Panc1 (cell line): ENCODE results near the gene PCIF1. TPM values are rescaled to one million over a fixed set of nuclear protein-coding genes. Genes with fewer than 3 reads are reported as not detected.
A peak's percentile ranks its signal among the peaks of the same experiment; 100 is the strongest.

Source experiments
- ATAC-seq: fragments of 200-7000 bp; cut with Tn5 transposase; 2 replicates; pipeline ENCODE4 v1.9.1; 2020; ENCODE audit warnings: mild to moderate bottlenecking, moderate library complexity
- BruUV-seq: library from RNA; stranded (reverse); fragments of 400-500 nt; replicated peaks from 2 replicates; lab custom pipeline; 2021; lab: Mats Ljungman, UMichigan
- CTCF ChIA-PET: fragments of 300-600 bp; sonication (Branson Sonifier 250); formaldehyde crosslinking; loops from one replicate; lab custom pipeline; 2022; ENCODE audit warnings: antibody characterized with exemption; lab: Charles Lee
- POLR2A ChIA-PET: fragments of 300-600 bp; sonication (Branson Sonifier 250); formaldehyde crosslinking; loops from one replicate; lab custom pipeline; 2022; ENCODE audit warnings: antibody characterized with exemption; lab: Charles Lee
- DNase-seq: peaks from one replicate; pipeline ENCODE4 v3.0.0-alpha.2; 2010; ENCODE audit warnings: low read depth, low spot score
- H3K27ac ChIP-seq: 2 replicates; pipeline ENCODE4 v1.5.1; 2011; ENCODE audit warnings: mild to moderate bottlenecking, low read length, inconsistent platforms
- H3K27me3 ChIP-seq: fragments of 200-500 bp; sonication (Bioruptor generic); 2 replicates; pipeline ENCODE4 v1.6.0; 2014; ENCODE audit warnings: low read length, inconsistent platforms; ENCODE audit not compliant: control insufficient read depth, insufficient read depth
- H3K36me3 ChIP-seq: fragments of 200-500 bp; sonication (Bioruptor generic); 2 replicates; pipeline ENCODE4 v1.5.1; 2014; ENCODE audit warnings: inconsistent platforms, mild to moderate bottlenecking, low read length, moderate library complexity; ENCODE audit not compliant: control insufficient read depth, insufficient read depth
- H3K4me1 ChIP-seq: 2 replicates; pipeline ENCODE4 v1.5.1; 2011; ENCODE audit warnings: inconsistent platforms, mild to moderate bottlenecking, low read length, moderate library complexity; ENCODE audit not compliant: control insufficient read depth, insufficient read depth
- H3K4me3 ChIP-seq, 2 experiments: 2 replicates each; pipeline ENCODE4 v1.5.1; 2011 to 2012; ENCODE audit warnings: low read depth in 2 of 2, low read length in 2 of 2, mild to moderate bottlenecking in 2 of 2, inconsistent platforms in 1 of 2, moderate library complexity in 1 of 2
- H3K9me3 ChIP-seq: fragments of 200-500 bp; sonication (Bioruptor generic); 2 replicates; pipeline ENCODE4 v1.5.1; 2014; ENCODE audit warnings: low read depth, mild to moderate bottlenecking, inconsistent platforms, low read length, moderate library complexity; ENCODE audit not compliant: control insufficient read depth, insufficient read depth
- POLR2AphosphoS5 ChIP-seq: IDR thresholded peaks from 2 replicates; pipeline ENCODE4 v1.6.1; 2012; ENCODE audit warnings: mild to moderate bottlenecking, low read depth, low read length, moderate library complexity
- SIN3A ChIP-seq: IDR thresholded peaks from 2 replicates; pipeline ENCODE4 v1.6.1; 2012; ENCODE audit warnings: low read depth, mild to moderate bottlenecking, low read length, moderate library complexity, borderline replicate concordance; ENCODE audit not compliant: insufficient read depth
- TCF7L2 ChIP-seq: IDR thresholded peaks from 2 replicates; pipeline ENCODE4 v1.6.1; 2011; ENCODE audit warnings: mild to moderate bottlenecking, low read depth, low read length, inconsistent platforms
- in situ Hi-C: cut with HindIII; loops from 2 replicates; pipeline ENCODE4 v1.10.0; 2016; ENCODE audit warnings: low sequenced_read_pairs, low pct_unique_long_range_greater_than_20kb
- intact Hi-C: fragments of 100-400 bp; cut with micrococcal nuclease; formaldehyde crosslinking; loops from one replicate; pipeline ENCODE4 v1.10.0; 2022; ENCODE audit not compliant: unreplicated experiment
- total RNA-seq: library from RNA; stranded (reverse); gene quantifications from one replicate; pipeline ENCODE4 v1.2.1, GENCODE V29; 2021; ENCODE audit not compliant: unreplicated experiment
- TF ChIP-seq, protein P1 (sequence below), 2 experiments: IDR thresholded peaks; 2 replicates each; pipeline ENCODE4 v1.6.1; 2011 to 2012; ENCODE audit warnings: low read depth in 2 of 2, control low read depth in 1 of 2, low read length in 1 of 2, mild to moderate bottlenecking in 1 of 2, moderate library complexity in 1 of 2; ENCODE audit not compliant: insufficient read depth in 1 of 2

The PCIF1 gene
- total RNA-seq, 1 experiment from 2014 or later, result 24.6 TPM

GRCh38 chr20:45944965-45945677, 10.6 kb downstream of the PCIF1 start:
- ATAC-seq (no peak), DNase-seq (no peak)
- Histone ChIP-seq H3K4me3 (no peak overlapping the region), H3K9me3 (no peaks in the 10 kb centered on the region), H3K27ac (no peak overlapping the region), H3K4me1 (no peaks in the 10 kb centered on the region), H3K27me3 (no peaks in the 10 kb centered on the region), H3K36me3 (peaks cover 2% of the 10 kb centered on the region)
- in situ Hi-C loops, result no loop called here
- TF ChIP-seq, protein P1, sequence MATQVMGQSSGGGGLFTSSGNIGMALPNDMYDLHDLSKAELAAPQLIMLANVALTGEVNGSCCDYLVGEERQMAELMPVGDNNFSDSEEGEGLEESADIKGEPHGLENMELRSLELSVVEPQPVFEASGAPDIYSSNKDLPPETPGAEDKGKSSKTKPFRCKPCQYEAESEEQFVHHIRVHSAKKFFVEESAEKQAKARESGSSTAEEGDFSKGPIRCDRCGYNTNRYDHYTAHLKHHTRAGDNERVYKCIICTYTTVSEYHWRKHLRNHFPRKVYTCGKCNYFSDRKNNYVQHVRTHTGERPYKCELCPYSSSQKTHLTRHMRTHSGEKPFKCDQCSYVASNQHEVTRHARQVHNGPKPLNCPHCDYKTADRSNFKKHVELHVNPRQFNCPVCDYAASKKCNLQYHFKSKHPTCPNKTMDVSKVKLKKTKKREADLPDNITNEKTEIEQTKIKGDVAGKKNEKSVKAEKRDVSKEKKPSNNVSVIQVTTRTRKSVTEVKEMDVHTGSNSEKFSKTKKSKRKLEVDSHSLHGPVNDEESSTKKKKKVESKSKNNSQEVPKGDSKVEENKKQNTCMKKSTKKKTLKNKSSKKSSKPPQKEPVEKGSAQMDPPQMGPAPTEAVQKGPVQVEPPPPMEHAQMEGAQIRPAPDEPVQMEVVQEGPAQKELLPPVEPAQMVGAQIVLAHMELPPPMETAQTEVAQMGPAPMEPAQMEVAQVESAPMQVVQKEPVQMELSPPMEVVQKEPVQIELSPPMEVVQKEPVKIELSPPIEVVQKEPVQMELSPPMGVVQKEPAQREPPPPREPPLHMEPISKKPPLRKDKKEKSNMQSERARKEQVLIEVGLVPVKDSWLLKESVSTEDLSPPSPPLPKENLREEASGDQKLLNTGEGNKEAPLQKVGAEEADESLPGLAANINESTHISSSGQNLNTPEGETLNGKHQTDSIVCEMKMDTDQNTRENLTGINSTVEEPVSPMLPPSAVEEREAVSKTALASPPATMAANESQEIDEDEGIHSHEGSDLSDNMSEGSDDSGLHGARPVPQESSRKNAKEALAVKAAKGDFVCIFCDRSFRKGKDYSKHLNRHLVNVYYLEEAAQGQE (IDR thresholded peaks at IDR 0.05; ENCODE audit: insufficient read depth in 1 of 2, low read depth in 2 of 2, low read length in 1 of 2), result no peak
- intact Hi-C loops, result no loop called here
- BruUV-seq, result no TSS peak
- ChIA-PET POLR2A (interaction anchor here (0.5 kb wide), 1 partner anchor 11 kb away, joined by 3 read pairs; the partner anchor contains the start of gene PCIF1), CTCF (no interaction called here)

GRCh38 chr20:45945678-45946148, 11.2 kb downstream of the PCIF1 start:
- no peaks in the 10 kb centered on the region for H3K4me1 ChIP-seq
- ChIA-PET POLR2A (interaction anchor here (0.5 kb wide), 1 partner anchor 11 kb away, joined by 3 read pairs; the partner anchor contains the start of gene PCIF1), CTCF (interaction anchor here (0.6 kb wide), 1 partner anchor 169 kb away, joined by 3 read pairs; no protein-coding TSS in a partner anchor)
- TF ChIP-seq POLR2AphosphoS5 (no peak), SIN3A (no peak), TCF7L2 (no peak)
- TF ChIP-seq, protein P1 (IDR thresholded peaks at IDR 0.05; ENCODE audit: insufficient read depth in 1 of 2, low read depth in 2 of 2, low read length in 1 of 2), result no peak
- ATAC-seq (peak; percentile 9; the same call in 1 of the 2 replicates), DNase-seq (no peak)
- peaks cover 2% of the 10 kb centered on the region for H3K36me3 ChIP-seq
- no peaks in the 10 kb centered on the region for H3K27me3 ChIP-seq
- no TSS peak for BruUV-seq
- intact Hi-C loops (no loop called here), in situ Hi-C loops (no loop called here)
- no peaks in the 10 kb centered on the region for H3K9me3 ChIP-seq
- no peak overlapping the region for H3K4me3 ChIP-seq
- no peak overlapping the region for H3K27ac ChIP-seq
